Keratinocyte (primary cell): ENCODE measurements around the gene DPH7.

ENCODE experiments used
- EZH2 ChIP-seq: IDR thresholded peaks from one replicate; pipeline ENCODE4 v1.6.1; 2012; ENCODE audit warnings: inconsistent platforms, mild to moderate bottlenecking, low read length, moderate library complexity
- TF ChIP-seq, protein P1 (sequence below), 3 experiments: IDR thresholded peaks in 1 of 3; conservative IDR thresholded peaks in 1 of 3; optimal IDR thresholded peaks in 1 of 3; 2 replicates in 2 of 3; 3 replicates in 1 of 3; pipeline versions ENCODE3 to v1.5.1; 2011; ENCODE audit warnings: low read length in 3 of 3, mild to moderate bottlenecking in 3 of 3, moderate library complexity in 2 of 3, control low read depth in 1 of 3, inconsistent platforms in 1 of 3; ENCODE audit not compliant: insufficient read depth in 2 of 3; ENCODE audit errors: extremely low read depth in 1 of 3

DNA sequence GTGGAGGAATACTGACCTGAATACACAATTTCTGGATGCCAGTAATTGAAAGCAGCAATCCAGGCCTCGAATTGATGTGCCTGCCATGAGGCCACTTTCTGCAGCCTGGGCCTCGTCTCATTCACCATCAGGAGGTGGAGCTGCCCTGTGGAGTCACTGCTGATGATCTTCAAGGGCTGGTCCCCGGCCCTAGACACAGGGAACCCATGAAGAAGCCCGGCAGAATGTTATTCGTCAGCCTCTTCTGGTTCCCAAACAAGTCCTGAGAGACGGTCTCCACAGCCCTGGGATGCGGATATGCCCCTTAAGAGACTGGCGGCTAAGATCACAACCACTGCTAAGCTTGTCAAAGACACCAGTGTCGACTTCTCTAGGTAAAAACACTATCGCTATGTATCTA lies 4.5 kb downstream of the DPH7 start:
- TF ChIP-seq, protein P1, sequence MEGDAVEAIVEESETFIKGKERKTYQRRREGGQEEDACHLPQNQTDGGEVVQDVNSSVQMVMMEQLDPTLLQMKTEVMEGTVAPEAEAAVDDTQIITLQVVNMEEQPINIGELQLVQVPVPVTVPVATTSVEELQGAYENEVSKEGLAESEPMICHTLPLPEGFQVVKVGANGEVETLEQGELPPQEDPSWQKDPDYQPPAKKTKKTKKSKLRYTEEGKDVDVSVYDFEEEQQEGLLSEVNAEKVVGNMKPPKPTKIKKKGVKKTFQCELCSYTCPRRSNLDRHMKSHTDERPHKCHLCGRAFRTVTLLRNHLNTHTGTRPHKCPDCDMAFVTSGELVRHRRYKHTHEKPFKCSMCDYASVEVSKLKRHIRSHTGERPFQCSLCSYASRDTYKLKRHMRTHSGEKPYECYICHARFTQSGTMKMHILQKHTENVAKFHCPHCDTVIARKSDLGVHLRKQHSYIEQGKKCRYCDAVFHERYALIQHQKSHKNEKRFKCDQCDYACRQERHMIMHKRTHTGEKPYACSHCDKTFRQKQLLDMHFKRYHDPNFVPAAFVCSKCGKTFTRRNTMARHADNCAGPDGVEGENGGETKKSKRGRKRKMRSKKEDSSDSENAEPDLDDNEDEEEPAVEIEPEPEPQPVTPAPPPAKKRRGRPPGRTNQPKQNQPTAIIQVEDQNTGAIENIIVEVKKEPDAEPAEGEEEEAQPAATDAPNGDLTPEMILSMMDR (optimal IDR thresholded peaks at IDR 0.05 in 1 of 3, IDR thresholded peaks at IDR 0.05 in 1 of 3, conservative IDR thresholded peaks at IDR 0.05 in 1 of 3; ENCODE audit: extremely low read depth in 1 of 3, insufficient read depth in 2 of 3, low read length in 3 of 3), result no peak
- TF ChIP-seq EZH2, result no peak
